Skeletal muscle satellite cell (primary cell): ENCODE data around the gene CACNA2D2.

ENCODE experiments used
- H3K27me3 ChIP-seq: 2 replicates; pipeline ENCODE4 v1.7.0; 2013; ENCODE audit warnings: low read length; ENCODE audit not compliant: control insufficient read depth, insufficient read depth
- H3K36me3 ChIP-seq: 2 replicates; pipeline ENCODE4 v1.7.0; 2013; ENCODE audit warnings: mild to moderate bottlenecking, control low read depth, low read length; ENCODE audit not compliant: insufficient read depth
- H3K4me1 ChIP-seq: 2 replicates; pipeline ENCODE4 v1.7.0; 2013; ENCODE audit warnings: low read length; ENCODE audit not compliant: control insufficient read depth, insufficient read depth
- H3K4me2 ChIP-seq: 2 replicates; pipeline ENCODE4 v1.7.0; 2013; ENCODE audit warnings: mild to moderate bottlenecking, low read length
- H3K4me3 ChIP-seq: 2 replicates; pipeline ENCODE4 v1.7.0; 2013; ENCODE audit warnings: low read length
- H3K9ac ChIP-seq: 2 replicates; pipeline ENCODE4 v1.7.0; 2013; ENCODE audit warnings: mild to moderate bottlenecking, low read depth, low read length, moderate library complexity
- H3K9me3 ChIP-seq: replicated peaks from 2 replicates; pipeline ENCODE4 v1.7.0; 2013; ENCODE audit warnings: mild to moderate bottlenecking, control low read depth, low read length

Gene CACNA2D2

GRCh38 chr3:50491023-50491422, 12.4 kb downstream of the CACNA2D2 start:
- Histone ChIP-seq H3K4me3 (no peak overlapping the region), H3K4me2 (no peak overlapping the region), H3K27me3 (peaks cover 18% of the 10 kb centered on the region), H3K9ac (no peak overlapping the region), H3K36me3 (no peaks in the 10 kb centered on the region), H3K4me1 (no peaks in the 10 kb centered on the region), H3K9me3 (no peaks in the 10 kb centered on the region)

DNA sequence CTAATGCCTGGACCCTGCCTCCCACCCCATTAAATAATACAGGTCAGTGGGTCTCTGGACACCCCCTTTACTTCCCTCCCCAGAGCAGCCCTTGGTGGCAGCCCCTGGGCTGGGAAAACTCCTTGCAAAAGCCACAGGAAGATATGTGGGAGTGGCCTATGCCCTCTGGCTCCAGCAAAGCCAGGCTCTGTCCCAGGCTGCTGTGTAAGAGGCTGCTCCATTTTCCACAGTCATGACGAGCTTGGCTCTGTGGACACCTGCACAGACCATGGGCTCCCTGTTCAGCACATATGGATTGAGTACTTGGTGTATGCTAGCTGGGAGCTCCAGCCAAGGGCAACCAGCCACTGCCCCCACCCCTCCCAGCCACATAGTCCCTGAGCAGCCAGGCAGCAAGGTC, 13.0 kb downstream of the CACNA2D2 start:
- H3K4me2 ChIP-seq, result no peak overlapping the region
- H3K27me3 ChIP-seq, result peaks cover 18% of the 10 kb centered on the region
- H3K4me3 ChIP-seq, result no peak overlapping the region
- no peaks in the 10 kb centered on the region for H3K4me1 ChIP-seq
- H3K9ac ChIP-seq, result no peak overlapping the region
- H3K9me3 ChIP-seq, result no peaks in the 10 kb centered on the region
- H3K36me3 ChIP-seq, result no peaks in the 10 kb centered on the region

DNA sequence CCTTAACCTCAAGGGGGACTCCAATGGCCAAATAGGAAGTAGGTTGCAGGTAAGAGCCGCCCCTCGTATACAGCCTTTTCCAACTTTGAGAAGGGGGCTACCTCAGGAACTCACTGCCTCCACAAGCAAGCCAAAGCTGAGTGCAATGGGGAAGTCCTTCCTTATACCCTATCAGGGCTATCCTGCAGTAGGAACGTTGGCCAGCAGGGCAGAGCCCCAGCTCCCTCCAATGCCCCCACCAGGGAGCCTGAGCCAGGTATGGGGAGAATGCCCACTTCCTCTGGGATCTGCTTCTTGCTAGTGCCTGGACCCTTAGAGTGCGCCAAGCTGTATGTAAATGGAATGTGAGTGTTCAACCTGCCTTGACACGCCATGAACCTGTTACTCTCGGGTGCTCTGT, 16.3 kb downstream of the CACNA2D2 start:
- Histone ChIP-seq H3K27me3 (peaks cover 31% of the 10 kb centered on the region), H3K4me3 (no peak overlapping the region), H3K4me1 (no peaks in the 10 kb centered on the region), H3K9me3 (no peaks in the 10 kb centered on the region), H3K36me3 (no peaks in the 10 kb centered on the region), H3K4me2 (no peak overlapping the region), H3K9ac (no peak overlapping the region)

- Histone ChIP-seq H3K27me3 (peaks cover 29% of the 10 kb centered on the region), H3K4me1 (no peaks in the 10 kb centered on the region), H3K4me2 (no peak overlapping the region), H3K4me3 (no peak overlapping the region), H3K36me3 (no peaks in the 10 kb centered on the region), H3K9ac (no peak overlapping the region), H3K9me3 (no peaks in the 10 kb centered on the region)
Observed at GRCh38 chr3:50486219-50486888, 17.1 kb downstream of the CACNA2D2 start.

DNA sequence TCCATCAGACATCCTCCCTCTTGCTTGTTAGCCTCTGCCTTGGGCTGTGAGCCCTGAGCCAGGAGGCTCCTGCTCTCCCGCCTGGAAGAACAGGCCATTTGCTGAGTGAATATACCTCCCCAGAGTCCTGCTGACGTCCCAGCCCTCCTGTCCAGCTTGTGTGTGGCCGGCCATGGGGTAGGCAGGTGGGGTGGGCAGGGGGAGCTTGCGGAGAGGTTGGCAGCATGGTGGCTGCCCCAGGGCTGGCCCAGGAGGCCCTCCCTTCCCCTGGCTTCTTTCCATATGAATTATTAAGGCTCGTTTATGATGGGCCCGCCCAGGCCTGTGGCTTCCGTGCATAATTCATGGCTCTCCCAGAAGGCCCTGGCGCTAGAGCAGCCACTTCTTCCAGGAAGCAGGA, 18.7 kb downstream of the CACNA2D2 start:
- Histone ChIP-seq H3K36me3 (no peaks in the 10 kb centered on the region), H3K4me1 (no peaks in the 10 kb centered on the region), H3K9ac (no peak overlapping the region), H3K9me3 (no peaks in the 10 kb centered on the region), H3K4me3 (no peak overlapping the region), H3K4me2 (no peak overlapping the region), H3K27me3 (peaks cover 25% of the 10 kb centered on the region)

- no peak overlapping the region for H3K9ac ChIP-seq
- H3K27me3 ChIP-seq, result peaks cover 28% of the 10 kb centered on the region
- H3K4me2 ChIP-seq, result no peak overlapping the region
- no peaks in the 10 kb centered on the region for H3K4me1 ChIP-seq
- no peak overlapping the region for H3K4me3 ChIP-seq
- no peaks in the 10 kb centered on the region for H3K9me3 ChIP-seq
- no peaks in the 10 kb centered on the region for H3K36me3 ChIP-seq
Observed at GRCh38 chr3:50483374-50483773, 20.1 kb downstream of the CACNA2D2 start.

DNA sequence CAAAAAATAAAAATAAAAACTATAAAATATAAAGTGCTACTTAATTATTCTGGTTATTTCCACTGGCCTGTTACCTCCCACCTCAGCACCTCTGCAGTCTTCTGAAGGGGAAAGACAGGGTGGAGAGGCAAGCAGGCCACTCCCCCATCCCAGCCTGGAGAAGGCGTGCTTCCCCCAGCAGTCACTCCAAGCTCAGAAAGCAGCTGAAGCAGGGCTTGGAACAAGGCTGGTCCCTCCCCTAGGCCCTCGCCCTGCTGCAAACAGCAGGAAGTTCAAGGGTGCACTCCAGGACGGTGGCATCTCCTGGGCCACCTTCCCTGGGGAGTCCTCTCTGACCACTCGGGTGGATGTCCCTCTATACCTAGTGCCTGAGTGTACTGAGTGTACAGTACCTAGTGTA, 21.4 kb downstream of the CACNA2D2 start:
- Histone ChIP-seq H3K4me3 (no peak overlapping the region), H3K36me3 (no peaks in the 10 kb centered on the region), H3K4me2 (no peak overlapping the region), H3K9me3 (no peaks in the 10 kb centered on the region), H3K9ac (no peak overlapping the region), H3K4me1 (no peaks in the 10 kb centered on the region), H3K27me3 (peaks cover 23% of the 10 kb centered on the region)

- H3K9me3 ChIP-seq, result no peaks in the 10 kb centered on the region
- peaks cover 22% of the 10 kb centered on the region for H3K27me3 ChIP-seq
- no peak overlapping the region for H3K4me3 ChIP-seq
- H3K4me2 ChIP-seq, result no peak overlapping the region
- no peaks in the 10 kb centered on the region for H3K36me3 ChIP-seq
- no peak overlapping the region for H3K9ac ChIP-seq
- no peaks in the 10 kb centered on the region for H3K4me1 ChIP-seq
Observed at GRCh38 chr3:50480471-50480870, 23.0 kb downstream of the CACNA2D2 start.

DNA sequence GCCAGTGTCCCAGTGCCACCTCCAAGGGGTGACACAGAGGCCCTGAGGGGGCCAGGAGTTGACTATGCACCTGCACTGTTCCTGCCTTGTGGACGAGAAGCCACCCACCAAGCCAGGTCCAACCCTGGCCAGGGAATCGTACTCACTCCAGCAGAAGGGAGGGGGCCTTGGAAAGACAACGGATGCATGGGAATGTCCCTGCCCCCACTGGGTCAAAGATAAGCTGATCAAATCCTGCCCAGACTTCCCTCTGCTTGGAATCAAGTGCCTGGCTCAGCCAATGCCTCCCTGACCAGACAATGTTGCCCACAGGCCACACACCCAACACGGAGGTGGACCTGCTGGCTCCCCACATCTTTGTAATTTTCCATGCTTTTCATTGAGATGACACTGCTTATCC, 23.9 kb downstream of the CACNA2D2 start:
- Histone ChIP-seq H3K9ac (no peak overlapping the region), H3K4me1 (peaks cover 6% of the 10 kb centered on the region), H3K27me3 (peaks cover 22% of the 10 kb centered on the region), H3K36me3 (no peaks in the 10 kb centered on the region), H3K9me3 (no peaks in the 10 kb centered on the region), H3K4me2 (no peak overlapping the region), H3K4me3 (no peak overlapping the region)

GRCh38 chr3:50478671-50479260, 24.7 kb downstream of the CACNA2D2 start:
- no peak overlapping the region for H3K4me2 ChIP-seq
- H3K4me1 ChIP-seq, result peaks cover 12% of the 10 kb centered on the region
- no peak overlapping the region for H3K4me3 ChIP-seq
- H3K9me3 ChIP-seq, result no peaks in the 10 kb centered on the region
- H3K36me3 ChIP-seq, result no peaks in the 10 kb centered on the region
- H3K9ac ChIP-seq, result no peak overlapping the region
- peaks cover 28% of the 10 kb centered on the region for H3K27me3 ChIP-seq

GRCh38 chr3:50478051-50478450, 25.4 kb downstream of the CACNA2D2 start:
- Histone ChIP-seq H3K27me3 (peaks cover 28% of the 10 kb centered on the region), H3K4me2 (no peak overlapping the region), H3K36me3 (no peaks in the 10 kb centered on the region), H3K4me3 (no peak overlapping the region), H3K4me1 (peaks cover 12% of the 10 kb centered on the region), H3K9me3 (no peaks in the 10 kb centered on the region), H3K9ac (no peak overlapping the region)

DNA sequence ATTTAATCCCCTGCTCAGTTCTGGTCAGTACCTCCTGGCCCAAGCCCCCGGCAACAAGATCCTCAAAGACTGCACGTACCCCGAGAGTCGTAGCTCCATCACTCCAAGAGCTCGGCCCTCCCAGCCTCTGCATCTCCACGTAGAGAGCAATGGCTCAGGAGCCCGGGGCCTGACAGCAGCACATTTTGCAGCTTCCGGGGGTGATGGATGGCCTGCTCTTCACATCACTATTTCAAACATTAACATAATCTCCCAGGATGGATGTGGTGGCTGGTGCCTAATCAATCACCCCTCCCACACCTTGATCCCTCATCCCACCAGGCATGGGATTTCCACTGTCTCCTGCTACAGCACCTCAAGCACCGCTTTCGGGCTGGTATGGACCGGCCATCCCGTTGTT, 28.1 kb downstream of the CACNA2D2 start:
- no peak overlapping the region for H3K4me2 ChIP-seq
- no peak overlapping the region for H3K4me3 ChIP-seq
- peaks cover 25% of the 10 kb centered on the region for H3K27me3 ChIP-seq
- no peak overlapping the region for H3K9ac ChIP-seq
- no peaks in the 10 kb centered on the region for H3K9me3 ChIP-seq
- H3K36me3 ChIP-seq, result no peaks in the 10 kb centered on the region
- H3K4me1 ChIP-seq, result peaks cover 12% of the 10 kb centered on the region
